A549 (cell line): Measurements from ENCODE around the gene ADARB2.

Experiments used
- HOXA7 ChIP-seq: fragments of 250-450 bp; sonication (Bioruptor Pico); IDR thresholded peaks from 2 replicates; pipeline ENCODE4 v1.5.0; 2020; ENCODE audit warnings: mild to moderate bottlenecking, moderate library complexity
- MYC ChIP-seq: IDR thresholded peaks from 2 replicates; pipeline ENCODE4 v1.6.1; 2012; ENCODE audit warnings: mild to moderate bottlenecking, inconsistent platforms, low read length, improper control_type of control experiment, borderline replicate concordance
- POLR2A ChIP-seq: IDR thresholded peaks from 2 replicates; pipeline ENCODE4 v1.6.1; 2012; ENCODE audit warnings: mild to moderate bottlenecking, low read length
- POLR2AphosphoS2 ChIP-seq: conservative IDR thresholded peaks from 2 replicates; pipeline ENCODE4 v1.6.1; 2012; ENCODE audit warnings: low read length, improper control_type of control experiment, inconsistent platforms
- REST ChIP-seq: fragments of 200-600 bp; sonication (generic); IDR thresholded peaks from 2 replicates; pipeline ENCODE4 v1.6.1; 2016; ENCODE audit warnings: antibody characterized with exemption, mild to moderate bottlenecking, moderate library complexity
- SMC3 ChIP-seq: fragments of >200 bp; sonication (Bioruptor Twin); formaldehyde crosslinking; IDR thresholded peaks from 3 replicates; pipeline ENCODE4 v1.6.1; 2018; ENCODE audit warnings: inconsistent platforms
- ZSCAN20 ChIP-seq: fragments of 250-450 bp; sonication (Bioruptor Pico); IDR thresholded peaks from 2 replicates; pipeline ENCODE4 v1.8.0; 2022; ENCODE audit warnings: mild to moderate bottlenecking, moderate library complexity
- TF ChIP-seq, protein P1 (sequence below): fragments of >200 bp; sonication (Bioruptor Twin); formaldehyde crosslinking; IDR thresholded peaks from 3 replicates; pipeline ENCODE4 v1.5.1; 2016

GRCh38 chr10:1409392-1409791 is 327.9 kb downstream of the ADARB2 start:
- TF ChIP-seq REST (no peak), HOXA7 (CRISPR knock-in tag) (no peak), MYC (no peak), ZSCAN20 (CRISPR knock-in tag) (no peak), POLR2AphosphoS2 (no peak), POLR2A (no peak), SMC3 (no peak)
- TF ChIP-seq, protein P1, sequence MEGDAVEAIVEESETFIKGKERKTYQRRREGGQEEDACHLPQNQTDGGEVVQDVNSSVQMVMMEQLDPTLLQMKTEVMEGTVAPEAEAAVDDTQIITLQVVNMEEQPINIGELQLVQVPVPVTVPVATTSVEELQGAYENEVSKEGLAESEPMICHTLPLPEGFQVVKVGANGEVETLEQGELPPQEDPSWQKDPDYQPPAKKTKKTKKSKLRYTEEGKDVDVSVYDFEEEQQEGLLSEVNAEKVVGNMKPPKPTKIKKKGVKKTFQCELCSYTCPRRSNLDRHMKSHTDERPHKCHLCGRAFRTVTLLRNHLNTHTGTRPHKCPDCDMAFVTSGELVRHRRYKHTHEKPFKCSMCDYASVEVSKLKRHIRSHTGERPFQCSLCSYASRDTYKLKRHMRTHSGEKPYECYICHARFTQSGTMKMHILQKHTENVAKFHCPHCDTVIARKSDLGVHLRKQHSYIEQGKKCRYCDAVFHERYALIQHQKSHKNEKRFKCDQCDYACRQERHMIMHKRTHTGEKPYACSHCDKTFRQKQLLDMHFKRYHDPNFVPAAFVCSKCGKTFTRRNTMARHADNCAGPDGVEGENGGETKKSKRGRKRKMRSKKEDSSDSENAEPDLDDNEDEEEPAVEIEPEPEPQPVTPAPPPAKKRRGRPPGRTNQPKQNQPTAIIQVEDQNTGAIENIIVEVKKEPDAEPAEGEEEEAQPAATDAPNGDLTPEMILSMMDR, result no peak
